Stimulated activated CD4-positive, alpha-beta T cell treated with anti-CD3 and anti-CD28 coated beads, Interleukin-2, amount 100 ng/mL, for 4 hours (primary cell): ENCODE results near the gene NAALAD2.
"Not testable (repeated sequence)": the region's sequence is repeated elsewhere in the genome, so short reads cannot be mapped to it uniquely, and the experiment has no call there.

Experiments
- DNase-seq: peaks from one replicate; pipeline ENCODE4 v3.0.0-alpha.2; 2020; ENCODE audit warnings: low read depth

NAALAD2 gene

GRCh38 chr11:90134478-90135003 is at the start of gene NAALAD2:
Gene NAALAD2, plus strand, starts transcription at chr11:90134663. Its CDS starts 96 bp downstream, at chr11:90134759.
- no peak for DNase-seq

GRCh38 chr11:90085650-90086049 is 48.8 kb upstream of the NAALAD2 start, which contains the start of gene UBTFL1:
Gene UBTFL1, plus strand, starts transcription at chr11:90085950. Its CDS starts 0 bp downstream, at chr11:90085950.
- not testable (repeated sequence) for DNase-seq

DNA sequence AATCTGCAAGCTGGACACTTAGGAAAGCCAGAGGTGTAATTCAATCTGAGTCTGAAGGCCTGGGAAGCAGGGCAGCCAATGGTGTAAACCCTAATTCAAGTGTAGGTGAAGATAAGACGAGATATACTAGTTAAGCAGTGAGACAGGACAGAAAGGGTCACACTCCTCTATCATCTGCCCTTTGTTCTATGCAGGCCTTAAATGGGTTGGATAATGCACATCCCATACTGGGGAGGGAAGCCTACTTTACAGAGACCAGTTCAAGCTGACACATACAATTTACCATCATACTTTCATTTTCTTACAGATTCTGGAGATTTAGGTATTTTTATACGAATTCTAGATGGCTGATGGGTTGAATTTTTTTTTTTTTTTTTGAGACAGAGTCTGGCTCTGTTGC is 45.7 kb upstream of the NAALAD2 start:
- DNase-seq: not testable (repeated sequence)

GRCh38 chr11:90095230-90095924 is 39.1 kb upstream of the NAALAD2 start:
- not testable (repeated sequence) for DNase-seq

DNA sequence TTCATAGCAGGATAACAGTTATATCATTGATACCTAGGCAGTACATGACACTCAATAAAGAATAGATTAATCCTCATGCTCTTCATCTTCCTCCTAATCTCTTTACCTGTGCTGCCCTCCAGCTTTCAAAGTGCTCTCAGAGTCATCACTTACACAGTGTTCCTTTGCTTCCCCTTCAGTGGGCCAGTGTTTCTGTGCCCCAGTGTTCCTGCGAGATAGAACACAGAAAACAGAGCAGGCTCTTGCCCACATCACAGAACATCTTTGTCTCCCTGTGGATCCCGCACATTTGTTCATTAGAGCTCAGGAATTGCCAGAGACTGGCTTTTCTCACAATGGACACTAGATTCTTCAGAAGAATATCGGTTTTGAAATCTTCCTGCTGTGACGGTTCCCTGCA is 36.2 kb upstream of the NAALAD2 start:
- not testable (repeated sequence) for DNase-seq

DNA sequence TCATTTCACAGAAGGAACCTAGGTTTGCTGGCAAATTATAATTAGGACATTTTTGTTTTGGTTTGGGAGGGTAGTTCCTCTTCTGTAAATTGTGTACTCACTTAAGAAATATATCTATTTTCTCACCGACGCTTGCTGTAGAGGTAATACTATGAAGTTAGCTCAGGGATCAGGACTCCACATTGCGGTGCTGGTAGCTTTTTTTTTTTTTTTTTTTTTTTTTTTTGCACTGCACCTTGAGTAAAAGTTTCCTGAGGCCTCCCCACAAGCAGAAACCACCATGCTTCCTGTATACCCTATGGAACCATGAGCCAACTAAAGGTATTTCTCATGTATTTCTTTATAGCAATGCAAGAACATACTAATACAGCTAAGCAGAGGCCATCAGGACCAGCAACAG is 34.0 kb upstream of the NAALAD2 start:
- DNase-seq: no peak

DNA sequence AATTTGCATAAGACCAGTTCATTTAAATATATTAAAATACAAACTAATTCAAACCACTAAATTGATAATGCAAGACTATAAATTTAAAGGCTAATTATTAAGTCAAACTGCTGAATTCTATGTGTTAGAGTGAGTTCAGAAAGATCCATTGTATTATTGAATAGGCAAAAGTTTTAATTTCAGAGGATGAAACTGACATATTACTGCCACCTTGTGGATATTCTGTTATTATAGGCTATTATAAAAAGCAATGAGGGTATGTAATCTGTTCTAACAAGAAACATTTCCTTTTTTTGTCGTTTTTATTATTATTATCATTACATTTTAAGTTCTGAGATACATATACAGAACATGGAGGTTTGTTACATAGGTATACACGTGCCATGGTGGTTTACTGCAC is 20.9 kb upstream of the NAALAD2 start:
- no peak for DNase-seq

- no peak for DNase-seq
These were observed 14.3 kb upstream of the NAALAD2 start for GRCh38 chr11:90120191-90120590.

DNA sequence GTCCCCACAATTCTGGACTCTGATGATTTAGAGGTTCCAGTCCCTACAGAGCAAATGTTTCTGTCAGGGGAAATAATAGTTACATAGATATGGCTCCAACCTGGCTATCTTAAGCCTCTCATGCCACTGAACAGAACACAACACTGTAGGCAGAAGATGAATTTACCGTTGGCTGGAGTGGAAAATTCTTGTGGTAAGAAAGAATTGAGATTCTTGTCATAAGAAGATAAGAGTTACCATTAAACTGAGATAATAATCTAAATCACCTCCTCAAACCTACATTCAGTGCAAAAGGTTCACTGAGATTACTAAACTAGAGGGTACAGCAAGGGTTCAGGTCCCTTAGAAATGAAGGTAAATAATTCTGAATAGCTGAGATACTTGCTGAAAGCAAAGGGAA is 10.1 kb upstream of the NAALAD2 start:
- no peak for DNase-seq

GRCh38 chr11:90124946-90125345 is 9.5 kb upstream of the NAALAD2 start:
- DNase-seq: no peak

DNA sequence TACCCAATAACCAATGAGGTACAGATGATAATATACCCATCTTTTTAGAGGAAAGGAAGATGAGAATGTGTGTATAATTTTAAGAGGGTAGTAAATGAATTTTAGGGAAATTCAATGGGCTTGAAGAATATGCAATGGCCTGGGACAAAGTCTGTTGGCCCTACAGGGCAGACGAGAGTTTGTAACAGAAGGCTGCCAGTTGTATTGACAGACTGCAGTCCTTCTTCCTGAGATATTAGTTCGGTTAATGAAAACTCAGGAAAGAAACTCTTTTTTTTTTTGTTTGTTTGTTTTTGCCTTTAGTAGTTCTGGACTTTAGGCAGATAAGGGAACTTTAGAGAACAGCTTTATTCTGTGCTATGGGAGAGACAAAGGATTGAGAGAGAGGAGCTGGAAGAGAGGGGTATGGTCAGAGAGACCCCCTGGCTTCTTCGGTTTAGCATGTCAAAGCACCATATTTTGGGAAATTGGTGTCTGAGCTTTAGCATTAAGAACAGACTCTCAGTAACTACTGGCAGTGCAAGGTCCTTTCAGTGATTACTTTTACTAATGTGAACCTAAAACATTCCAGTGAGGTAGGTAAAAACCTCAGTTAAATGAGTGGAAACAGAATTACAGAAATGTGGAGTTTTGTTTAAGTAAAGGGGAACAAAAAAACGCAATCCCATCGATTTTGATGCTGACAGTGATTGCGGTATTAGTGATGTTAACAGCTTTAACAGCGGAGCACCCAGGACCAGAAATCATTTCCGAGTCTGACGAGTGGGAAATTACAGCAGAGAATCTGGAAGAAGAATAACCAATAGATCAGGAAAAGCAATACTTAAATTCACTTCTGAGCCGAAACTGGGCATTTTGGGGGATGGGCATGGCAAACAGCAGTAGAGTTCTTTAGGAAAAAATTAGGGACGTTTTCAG is 644 bp upstream of the NAALAD2 start:
- no peak for DNase-seq

GRCh38 chr11:90135016-90135415 is 553 bp downstream of the NAALAD2 start:
- DNase-seq: no peak

- DNase-seq: no peak
These were observed 14.4 kb downstream of the NAALAD2 start for GRCh38 chr11:90148900-90149299.

DNA sequence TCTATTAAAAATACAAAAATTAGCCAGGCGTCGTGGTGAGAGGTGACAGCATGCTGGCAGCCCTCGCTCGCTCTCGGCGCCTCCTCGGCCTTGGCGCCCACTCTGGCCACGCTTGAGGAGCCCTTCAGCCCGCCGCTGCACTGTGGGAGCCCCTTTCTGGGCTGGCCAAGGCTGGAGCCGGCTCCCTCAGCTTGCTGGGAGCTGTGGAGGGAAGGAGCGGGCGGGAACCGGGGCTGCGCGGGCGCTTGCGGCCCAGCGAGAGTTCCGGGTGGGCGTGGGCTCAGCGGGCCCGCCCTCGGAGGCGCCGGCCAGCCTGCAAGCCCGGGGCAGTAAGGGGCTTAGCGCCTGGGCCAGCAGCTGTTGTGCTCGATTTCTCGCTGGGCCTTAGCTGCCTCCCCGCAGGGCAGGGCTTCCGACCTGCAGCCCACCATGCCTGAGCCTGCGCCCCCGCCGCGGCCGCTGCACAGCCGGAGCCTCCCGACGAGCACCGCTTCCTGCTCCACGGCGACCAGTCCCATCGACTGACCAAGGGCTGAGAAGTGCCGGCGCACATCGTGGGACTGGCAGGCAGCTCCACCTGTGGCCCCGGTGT is 32.6 kb downstream of the NAALAD2 start:
- not testable (repeated sequence) for DNase-seq

- not testable (repeated sequence) for DNase-seq
These were observed 33.2 kb downstream of the NAALAD2 start for GRCh38 chr11:90167704-90168103.

DNA sequence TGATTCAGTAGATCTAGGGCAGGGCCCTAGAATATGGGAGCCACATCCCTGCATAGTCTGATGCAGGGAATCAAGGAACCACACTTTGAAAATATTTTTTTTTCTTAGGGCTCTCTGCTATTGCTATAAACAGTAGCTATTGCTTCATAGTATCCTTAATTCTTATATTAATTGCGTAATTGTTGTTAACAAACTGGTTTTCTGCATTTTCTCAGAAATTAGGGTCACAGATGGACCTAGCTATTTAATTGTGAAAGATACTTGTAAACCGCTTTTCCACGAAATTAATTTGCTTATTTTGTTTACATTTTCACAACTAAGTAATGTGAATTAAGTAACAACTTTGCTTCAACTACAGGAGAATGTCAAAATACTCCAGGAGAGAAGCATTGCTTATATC is 34.1 kb downstream of the NAALAD2 start:
- no peak for DNase-seq

DNA sequence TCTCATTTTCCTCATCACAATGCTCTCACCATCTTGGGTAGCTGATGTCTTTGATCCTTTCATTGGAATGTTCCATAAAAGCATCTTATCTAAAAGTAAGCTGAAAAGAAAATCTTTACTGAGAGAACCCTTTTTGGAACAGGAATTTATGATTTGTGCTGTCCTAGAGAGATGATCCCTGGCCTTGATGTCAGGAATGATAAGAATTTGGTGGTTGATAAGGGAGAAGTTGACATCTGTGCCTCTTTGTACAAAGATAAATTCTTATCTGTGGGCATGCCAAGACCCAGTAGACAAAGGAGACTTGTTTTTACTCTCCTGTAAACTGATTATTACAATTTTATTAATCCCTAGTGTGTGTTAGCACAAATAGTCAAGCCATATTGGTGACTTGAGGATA is 36.9 kb downstream of the NAALAD2 start:
- no peak for DNase-seq

- no peak for DNase-seq
These were observed 41.6 kb downstream of the NAALAD2 start for GRCh38 chr11:90176069-90176468.

GRCh38 chr11:90178751-90179150 is 44.3 kb downstream of the NAALAD2 start:
- DNase-seq: no peak

DNA sequence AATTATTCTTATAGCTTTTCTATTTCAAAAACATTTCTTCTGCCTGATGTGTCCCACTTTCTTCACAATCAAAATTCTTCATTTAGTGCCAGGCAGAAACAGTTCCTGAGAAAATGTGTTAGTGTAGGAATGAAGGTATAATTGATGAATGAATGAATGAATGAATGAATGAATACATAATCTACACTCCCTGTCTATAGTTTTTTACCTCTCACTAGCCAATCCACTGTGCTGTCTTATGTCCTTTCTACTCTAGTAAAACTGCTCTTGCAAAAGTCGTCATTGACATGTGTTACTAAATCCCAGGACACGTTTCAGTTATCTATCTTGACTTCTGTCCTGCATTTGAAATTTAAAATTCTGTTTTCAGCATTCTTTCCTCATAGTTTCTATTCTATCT is 45.5 kb downstream of the NAALAD2 start:
- no peak for DNase-seq

GRCh38 chr11:90187839-90188238 is 53.4 kb downstream of the NAALAD2 start:
- no peak for DNase-seq

DNA sequence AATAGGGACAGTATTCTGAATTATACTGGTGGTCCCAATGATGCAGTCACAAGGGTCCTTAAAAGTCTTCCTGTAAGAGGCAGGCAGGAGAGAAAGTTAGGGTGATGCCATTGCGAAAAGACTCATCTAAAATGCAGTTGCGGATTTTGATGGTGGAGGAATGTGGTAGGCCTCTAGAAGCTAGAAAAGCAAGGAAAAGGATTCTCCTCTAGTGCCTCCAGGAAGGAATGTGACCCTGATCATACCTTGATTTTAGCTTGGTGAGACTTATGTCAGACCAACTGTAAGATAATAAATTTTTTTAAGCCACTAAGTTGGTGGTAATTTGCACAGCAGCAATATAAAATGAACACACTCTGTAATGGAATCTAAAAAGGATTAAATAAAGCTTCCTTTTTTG is 54.5 kb downstream of the NAALAD2 start:
- no peak for DNase-seq
